IMR-90 (cell line): ENCODE results near the gene QSER1. TPM values are rescaled to one million over a fixed set of nuclear protein-coding genes. Genes with fewer than 3 reads are reported as not detected.

ENCODE experiments used
- ATAC-seq: fragments of 200-7000 bp; cut with Tn5 transposase; 2 replicates; pipeline ENCODE4 v1.9.1; 2020; ENCODE audit warnings: low read depth, mild to moderate bottlenecking, moderate library complexity
- BruUV-seq: library from RNA; stranded (reverse); fragments of 400-500 nt; replicated peaks from 2 replicates; lab custom pipeline; 2021; lab: Mats Ljungman, UMichigan
- CTCF ChIA-PET: fragments of 300-600 bp; formaldehyde crosslinking; extraction: SDS; loops from one replicate; lab custom pipeline; 2021; ENCODE audit warnings: antibody characterized with exemption; lab: Yijun Ruan, JAX
- POLR2A ChIA-PET: fragments of 300-600 bp; sonication (Branson Sonifier 250); formaldehyde crosslinking; loops from one replicate; lab custom pipeline; 2022; ENCODE audit warnings: antibody characterized with exemption; ENCODE audit not compliant: unreplicated experiment; lab: Charles Lee
- DNase-seq: peaks from one replicate; pipeline ENCODE4 v3.0.0; 2013
- H2AFZ ChIP-seq: replicated peaks from 2 replicates; pipeline ENCODE3; 2013; ENCODE audit warnings: low read length, mild to moderate bottlenecking; ENCODE audit not compliant: poor library complexity
- H2AK5ac ChIP-seq: 2 replicates; pipeline ENCODE4 v1.6.1; 2013; ENCODE audit warnings: low read depth, low read length, inconsistent platforms
- H2AK9ac ChIP-seq: replicated peaks from 2 replicates; pipeline ENCODE3; 2013; ENCODE audit warnings: mild to moderate bottlenecking, low read depth, low read length, moderate library complexity; ENCODE audit not compliant: poor library complexity
- H2BK120ac ChIP-seq: 2 replicates; pipeline ENCODE4 v1.6.1; 2013; ENCODE audit warnings: low read depth, low read length, inconsistent platforms
- H2BK15ac ChIP-seq: 3 replicates; pipeline ENCODE4 v1.6.1; 2013; ENCODE audit warnings: low read depth, low read length, inconsistent platforms
- H2BK20ac ChIP-seq: 2 replicates; pipeline ENCODE4 v1.6.1; 2013; ENCODE audit warnings: low read depth, mild to moderate bottlenecking, inconsistent platforms, low read length, moderate library complexity
- H2BK5ac ChIP-seq: 2 replicates; pipeline ENCODE4 v1.6.1; 2013; ENCODE audit warnings: mild to moderate bottlenecking, low read depth, low read length, inconsistent platforms; ENCODE audit not compliant: poor library complexity, severe bottlenecking
- H3K14ac ChIP-seq: replicated peaks from 2 replicates; pipeline ENCODE4 v1.6.1; 2013; ENCODE audit warnings: low read depth, low read length, inconsistent platforms
- H3K18ac ChIP-seq: 2 replicates; pipeline ENCODE4 v1.6.1; 2013; ENCODE audit warnings: low read depth, low read length, control low read depth
- H3K23ac ChIP-seq: 2 replicates; pipeline ENCODE4 v1.6.1; 2013; ENCODE audit warnings: low read depth, low read length, inconsistent platforms
- H3K27ac ChIP-seq: 2 replicates; pipeline ENCODE4 v1.5.1; 2013; ENCODE audit warnings: mild to moderate bottlenecking, control low read depth, low read length; ENCODE audit not compliant: insufficient read depth
- H3K27me3 ChIP-seq: 2 replicates; pipeline ENCODE4 v1.6.1; 2013; ENCODE audit warnings: low read length; ENCODE audit not compliant: control insufficient read depth, insufficient read depth
- H3K36me3 ChIP-seq: 2 replicates; pipeline ENCODE4 v1.6.1; 2013; ENCODE audit warnings: low read length, mixed read lengths; ENCODE audit not compliant: control insufficient read depth, insufficient read depth
- H3K4ac ChIP-seq: 2 replicates; pipeline ENCODE4 v1.6.1; 2013; ENCODE audit warnings: low read depth, low read length, inconsistent platforms
- H3K4me1 ChIP-seq: 2 replicates; pipeline ENCODE4 v1.6.1; 2013; ENCODE audit warnings: low read length, mixed read lengths; ENCODE audit not compliant: control insufficient read depth, insufficient read depth
- H3K4me2 ChIP-seq: 2 replicates; pipeline ENCODE4 v1.6.1; 2013; ENCODE audit warnings: low read depth, mild to moderate bottlenecking, control low read depth, low read length, moderate library complexity
- H3K4me3 ChIP-seq: 2 replicates; pipeline ENCODE4 v1.5.1; 2013; ENCODE audit warnings: low read depth, mild to moderate bottlenecking, control low read depth, low read length, moderate library complexity; ENCODE audit not compliant: insufficient read depth
- H3K56ac ChIP-seq: 2 replicates; pipeline ENCODE4 v1.6.1; 2013; ENCODE audit warnings: low read length, inconsistent platforms; ENCODE audit not compliant: insufficient read depth; ENCODE audit errors: extremely low read depth
- H3K79me1 ChIP-seq, 2 experiments: 2 replicates each; pipeline ENCODE4 v1.6.1; 2013; ENCODE audit warnings: low read length in 2 of 2, inconsistent platforms in 1 of 2, low read depth in 1 of 2
- H3K9ac ChIP-seq: 2 replicates; pipeline ENCODE4 v1.6.1; 2013; ENCODE audit warnings: low read depth, low read length, control low read depth
- H3K9me1 ChIP-seq: 2 replicates; pipeline ENCODE4 v1.6.1; 2013; ENCODE audit warnings: low read length, inconsistent platforms; ENCODE audit not compliant: insufficient read depth
- H3K9me3 ChIP-seq: 2 replicates; pipeline ENCODE4 v1.6.1; 2013; ENCODE audit warnings: low read length; ENCODE audit not compliant: control insufficient read depth, insufficient read depth
- H4K20me1 ChIP-seq: 2 replicates; pipeline ENCODE4 v1.6.1; 2013; ENCODE audit warnings: low read length, inconsistent platforms; ENCODE audit not compliant: insufficient read depth
- H4K5ac ChIP-seq: 2 replicates; pipeline ENCODE4 v1.6.1; 2013; ENCODE audit warnings: mild to moderate bottlenecking, low read depth, low read length, control low read depth
- H4K8ac ChIP-seq, 2 experiments: 2 replicates each; pipeline ENCODE4 v1.6.1; 2013; ENCODE audit warnings: low read depth in 2 of 2, low read length in 2 of 2, control low read depth in 1 of 2, inconsistent platforms in 1 of 2
- H4K91ac ChIP-seq: 2 replicates; pipeline ENCODE4 v1.6.1; 2013; ENCODE audit warnings: low read depth, low read length, inconsistent platforms; ENCODE audit not compliant: insufficient read depth
- BHLHE40 ChIP-seq: fragments of 150-350 bp; IDR thresholded peaks from 2 replicates; pipeline ENCODE4 v1.6.1; 2016; ENCODE audit warnings: mild to moderate bottlenecking, low read depth, low read length
- CHD1 ChIP-seq: IDR thresholded peaks from 2 replicates; pipeline ENCODE4 v1.6.1; 2012; ENCODE audit warnings: low read depth, low read length, improper control_type of control experiment
- FOS ChIP-seq: fragments of 150-350 bp; IDR thresholded peaks from 2 replicates; pipeline ENCODE4 v1.6.1; 2016; ENCODE audit warnings: low read depth, low read length
- MAFK ChIP-seq: IDR thresholded peaks from 2 replicates; pipeline ENCODE4 v1.6.1; 2012; ENCODE audit warnings: low read depth, low read length, improper control_type of control experiment
- NFE2L2 ChIP-seq: fragments of 150-350 bp; IDR thresholded peaks from 2 replicates; pipeline ENCODE4 v1.6.1; 2016; ENCODE audit warnings: low read depth, mild to moderate bottlenecking, low read length
- POLR2A ChIP-seq: IDR thresholded peaks from 2 replicates; pipeline ENCODE4 v1.6.1; 2012; ENCODE audit warnings: mild to moderate bottlenecking, low read depth, low read length
- RFX5 ChIP-seq: IDR thresholded peaks from 2 replicates; pipeline ENCODE4 v1.8.0; 2012; ENCODE audit warnings: low read depth, mild to moderate bottlenecking, low read length, moderate library complexity
- USF2 ChIP-seq: fragments of 150-350 bp; IDR thresholded peaks from 2 replicates; pipeline ENCODE4 v1.6.1; 2017; ENCODE audit warnings: mild to moderate bottlenecking, antibody characterized with exemption, low read length, low read depth
- WGBS, 2 experiments: methylation state at CpG; one replicate each; pipeline versions ENCODE4 v1.1.5 to v1.1.7; 2013; ENCODE audit warnings: missing lambda C conversion rate in 2 of 2; ENCODE audit not compliant: insufficient read length in 1 of 2; ENCODE audit errors: extremely low coverage in 2 of 2; 5-methylcytosine and 5-hydroxymethylcytosine counted together
- dilution Hi-C: fragments of 300-500 bp; cut with HindIII; formaldehyde crosslinking; loops from one replicate; pipeline ENCODE4 v1.14.3; 2018; ENCODE audit warnings: low sequenced_read_pairs; ENCODE audit not compliant: unreplicated experiment
- in situ Hi-C: fragments of 300-500 bp; cut with MboI; formaldehyde crosslinking; loops from 3 replicates; pipeline ENCODE4 v1.14.3; 2019; ENCODE audit warnings: low sequenced_read_pairs, inconsistent platforms, mixed read lengths
- intact Hi-C: fragments of 100-400 bp; cut with micrococcal nuclease; formaldehyde crosslinking; loops from 2 replicates; pipeline ENCODE4 v1.10.0; 2022
- polyA plus RNA-seq, 3 experiments: library from polyadenylated mRNA; depleted of rRNA; stranded (reverse); fragments of >200 nt; gene quantifications; 2 replicates each; pipeline ENCODE4 v1.2.3, GENCODE V29; 2012; ENCODE audit warnings: low replicate concordance in 1 of 3
- total RNA-seq: library from RNA; depleted of rRNA; stranded (reverse); fragments of >200 nt; gene quantifications from 2 replicates; pipeline ENCODE4 v1.2.3, GENCODE V29; 2012

QSER1 gene
- total and polyA plus RNA-seq, 2 of the 4 experiments (the other 2 are of a cell fraction): 5.9 to 15.6 TPM

DNA sequence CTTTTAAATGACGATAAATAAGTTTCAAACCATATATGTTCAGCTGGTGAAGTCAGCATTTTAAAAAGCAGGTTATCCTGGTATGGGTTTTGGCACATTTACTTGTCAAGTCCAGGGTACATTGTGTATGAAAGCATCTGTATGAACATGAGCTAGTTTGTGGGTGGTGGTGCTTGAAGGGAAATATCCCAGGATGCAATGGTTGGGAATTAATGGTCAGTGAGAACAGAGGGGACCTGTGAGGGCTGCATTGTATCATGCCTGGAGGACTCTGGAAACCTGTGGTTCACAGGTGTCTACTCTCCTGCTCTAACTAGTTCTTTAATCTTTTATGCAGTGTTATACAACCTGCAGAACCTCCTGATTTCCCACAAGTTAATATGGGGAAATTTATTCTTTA lies 128.9 kb downstream of the QSER1 start:
- no peaks in the 10 kb centered on the region for H3K27me3 ChIP-seq
- no peak overlapping the region for H4K5ac ChIP-seq
- H2BK20ac ChIP-seq: no peak overlapping the region
- no peak overlapping the region for H2BK5ac ChIP-seq
- no CpG with 5 or more reads among the region's 1 CpG for WGBS, 2 experiments
- DNase-seq: no peak
- H2AK9ac ChIP-seq: no peak overlapping the region
- H3K9me3 ChIP-seq: no peaks in the 10 kb centered on the region
- H3K4me1 ChIP-seq: peaks cover 2% of the 10 kb centered on the region; the same call in 1 of the 2 replicates
- H3K9ac ChIP-seq: no peak overlapping the region
- H3K27ac ChIP-seq: no peak overlapping the region
- intact Hi-C loops: no loop called here
- BruUV-seq: no TSS peak
- no peak overlapping the region for H4K91ac ChIP-seq
- no peak for ATAC-seq
- TF ChIP-seq MAFK (no peak), CHD1 (no peak), USF2 (no peak), NFE2L2 (no peak), RFX5 (no peak), FOS (no peak), BHLHE40 (no peak), POLR2A (no peak)
- H3K14ac ChIP-seq: no peak overlapping the region
- H3K36me3 ChIP-seq: no peaks in the 10 kb centered on the region
- no peaks in the 10 kb centered on the region for H4K20me1 ChIP-seq
- ChIA-PET CTCF (interaction anchor here (0.7 to 1.0 kb wide), 2 partner anchors 17 to 19 kb away, joined by 3 to 4 read pairs; no protein-coding TSS in a partner anchor), POLR2A (no interaction called here)
- H2BK15ac ChIP-seq: no peak overlapping the region
- H3K9me1 ChIP-seq: 0 out of 2 replicates have a peak, but pooled peaks cover 3% of the 10 kb centered on the region
- in situ Hi-C loops: no loop called here
- no peak overlapping the region for H3K23ac ChIP-seq
- no peak overlapping the region for H2AFZ ChIP-seq
- H2AK5ac ChIP-seq: no peak overlapping the region
- dilution Hi-C loops: no loop called here
- no peak overlapping the region for H3K4me3 ChIP-seq
- no peak overlapping the region for H3K4ac ChIP-seq
- H3K79me1 ChIP-seq: peaks cover 18 to 32% of the 10 kb centered on the region in 2 experiments; a peak in 3 of 4 replicates
- no peak overlapping the region for H2BK120ac ChIP-seq
- H3K56ac ChIP-seq: no peak overlapping the region
- H3K18ac ChIP-seq: no peak overlapping the region
- H3K4me2 ChIP-seq: no peak overlapping the region
- no peak overlapping the region for H4K8ac ChIP-seq
